Left lobe of liver (tissue), 2 donors: ENCODE data around the gene TTC36. TPM values are rescaled to one million over a fixed set of nuclear protein-coding genes. Genes with fewer than 3 reads are reported as not detected.
"Not testable (repeated sequence)": the region's sequence is repeated elsewhere in the genome, so short reads cannot be mapped to it uniquely, and the experiment has no call there.

ENCODE experiments used
- ATAC-seq: fragments of 200-7000 bp; cut with Tn5 transposase; one replicate; pipeline ENCODE4 v1.9.1; 2020; ENCODE audit warnings: mild to moderate bottlenecking, moderate library complexity
- DNase-seq: peaks from one replicate; pipeline ENCODE4 v3.0.0-alpha.2; 2020; ENCODE audit warnings: low spot score
- total RNA-seq: library from RNA; stranded (reverse); gene quantifications from one replicate; pipeline ENCODE4 v1.2.1, GENCODE V29; 2021
- donor health status: DM: no; HTN: no; CAD: no; lungs with moderate emphysema.
- donor health status: DM: no; HTN: yes; CAD: no.

Gene TTC36
- total RNA-seq, 1 donor from 2014 or later: 116 TPM

- DNase-seq (no peak), ATAC-seq (no peak)
Measured at GRCh38 chr11:118574636-118575035, 47.4 kb downstream of the TTC36 start.

DNA sequence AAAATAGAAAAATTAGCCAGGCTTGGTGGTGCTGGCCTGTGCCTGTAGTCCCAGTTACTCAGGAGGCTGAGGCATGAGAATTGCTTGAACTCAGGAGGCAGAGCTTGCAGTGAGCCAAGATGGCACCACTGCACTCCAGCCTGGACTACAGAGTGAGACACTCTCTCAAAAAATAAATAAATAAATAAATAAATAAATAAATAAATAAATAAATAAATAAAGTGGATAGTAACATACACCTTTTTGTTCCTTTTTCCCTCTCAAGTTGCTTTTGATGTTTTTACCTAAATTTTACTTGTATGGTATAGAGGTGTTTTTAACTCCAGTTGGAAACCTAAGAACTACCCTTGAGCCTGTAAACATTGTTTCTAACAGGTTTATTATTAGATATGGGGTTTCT lies 50.7 kb downstream of the TTC36 start:
- ATAC-seq: not testable (repeated sequence)

More for the DNA sequence above, 50.7 kb downstream of the TTC36 start:
- DNase-seq: not testable (repeated sequence)

Other genes starting within 250 kb of the TTC36 start
- gene CD3E, start 222.7 kb upstream of the TTC36 start, total RNA-seq: 1.5 TPM
- 1.6 TPM for gene CD3D, start 184.8 kb upstream of the TTC36 start, total RNA-seq
- 0.23 TPM for gene CD3G, start 183.1 kb upstream of the TTC36 start, total RNA-seq
- 22.8 TPM for gene UBE4A, start 167.9 kb upstream of the TTC36 start, total RNA-seq
- 94.9 TPM for gene ATP5MG, start 125.9 kb upstream of the TTC36 start, total RNA-seq
- 20.4 TPM for gene KMT2A, start 91.0 kb upstream of the TTC36 start, total RNA-seq
- gene TMEM25, start 3.7 kb downstream of the TTC36 start, total RNA-seq: 37.5 TPM
- gene IFT46, start 38.5 kb downstream of the TTC36 start, total RNA-seq: 5.4 TPM
- 61.0 TPM for gene ARCN1, start 44.9 kb downstream of the TTC36 start, total RNA-seq
- gene PHLDB1, start 80.1 kb downstream of the TTC36 start, total RNA-seq: 7.5 TPM
- 3.4 TPM for gene TREH, start 152.2 kb downstream of the TTC36 start, total RNA-seq